ENCODE results near the gene AOPEP.

GRCh38 chr9:94995048-94995693 lies 268.7 kb downstream of the AOPEP start:
- TF ChIP-seq CTCF (IDR thresholded peaks at IDR 0.05) = no peak
- TF ChIP-seq POLR2A (IDR thresholded peaks at IDR 0.05) = no peak

All from testis (tissue), 2 donors.